PC-9 (cell line): ENCODE data around the gene FNDC3B.

Experiments used
- CTCF ChIP-seq: fragments of 200-600 bp; sonication (generic); conservative IDR thresholded peaks from 2 replicates; pipeline ENCODE4 v1.6.1; 2017; ENCODE audit warnings: mixed run types, antibody characterized with exemption, mild to moderate bottlenecking, moderate library complexity
- EZH2 ChIP-seq: fragments of 200-600 bp; sonication (generic); IDR thresholded peaks from 2 replicates; pipeline ENCODE4 v1.8.0; 2017; ENCODE audit warnings: antibody characterized with exemption, low read depth

- TF ChIP-seq CTCF, result no peak
- TF ChIP-seq EZH2, result no peak
These were observed 63.5 kb downstream of the FNDC3B start for GRCh38 chr3:172102883-172103310.
